Right lobe of liver (tissue), 4 donors: Measurements from ENCODE around the gene ASGR1.

Experiments used
- CTCF ChIP-seq, 4 donors: fragments of 200-600 bp in 3 of 4; fragments of 450-650 bp in 1 of 4; IDR thresholded peaks; one replicate each; pipeline versions ENCODE4 v1.5.1 to v1.8.0; 2016 to 2022; ENCODE audit warnings: antibody characterized with exemption in 4 of 4, mild to moderate bottlenecking in 2 of 4
- POLR2A ChIP-seq: fragments of 450-650 bp; IDR thresholded peaks from one replicate; pipeline ENCODE4 v1.6.1; 2017; ENCODE audit warnings: antibody characterized with exemption, mild to moderate bottlenecking
- donor health status: DM: no; HTN: no; CAD: no.
- donor health status: DM: no; HTN: no; CAD: no.
- donor health status: DM: no; HTN: yes; CAD: no.

GRCh38 chr17:7173687-7174602, 5.2 kb downstream of the ASGR1 start:
- TF ChIP-seq CTCF (IDR thresholded peaks at IDR 0.05), result peak in 1 of 4 donors; percentile 25
- TF ChIP-seq POLR2A, result peak; percentile 19
